ENCODE measurements around the gene LRRC1. TPM values are rescaled to one million over a fixed set of nuclear protein-coding genes. Genes with fewer than 3 reads are reported as not detected.

The LRRC1 gene
- total and polyA plus RNA-seq, 10 of the 15 experiments (the other 5 are each of a cell fraction or from before 2014, with no cell fraction given): 0.35 to 9.3 (median 0.63) TPM

DNA sequence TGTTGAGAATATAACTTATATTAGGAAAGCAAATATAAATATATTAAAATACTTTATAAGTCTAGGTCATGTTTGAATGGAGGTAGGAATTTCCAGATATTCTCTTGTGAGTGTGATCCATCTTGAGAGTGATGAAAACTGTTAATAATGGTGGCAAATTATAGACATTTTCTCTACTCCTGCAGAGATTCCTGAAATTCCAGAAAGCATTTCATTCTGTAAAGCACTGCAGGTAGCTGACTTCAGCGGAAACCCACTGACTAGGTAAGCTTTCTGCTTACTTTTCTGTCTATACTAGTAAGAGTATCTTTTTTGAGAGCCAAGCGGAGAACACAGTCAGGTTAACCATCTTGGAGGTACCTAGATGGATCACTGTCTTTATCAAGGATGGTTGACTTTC is 84.0 kb downstream of the LRRC1 start:
- Histone ChIP-seq H3K4me2 (ENCODE audit: control insufficient read depth, insufficient read depth) (no peak overlapping the region), H3K79me2 (ENCODE audit: control insufficient read depth, insufficient read depth, low read length) (no peaks in the 10 kb centered on the region), H3K9me3 (replicated peaks; ENCODE audit: control insufficient read depth, insufficient read depth, low read length) (no peaks in the 10 kb centered on the region), H3K27me3 (replicated peaks in 1 of 2; ENCODE audit: control insufficient read depth in 2 of 2, insufficient read depth in 2 of 2, low read length in 1 of 2) (no peaks in the 10 kb centered on the region), H4K20me1 (ENCODE audit: control insufficient read depth, insufficient read depth) (no peaks in the 10 kb centered on the region), H3K36me3 (ENCODE audit: control insufficient read depth in 2 of 2, insufficient read depth in 2 of 2, low read length in 1 of 2) (no peaks in the 10 kb centered on the region), H3K27ac (ENCODE audit: control insufficient read depth, insufficient read depth) (no peak overlapping the region), H3K4me1 (ENCODE audit: control insufficient read depth, insufficient read depth, low read length) (no peaks in the 10 kb centered on the region), H3K4me3 (no peak overlapping the region), H3K9ac (ENCODE audit: control insufficient read depth, insufficient read depth, low read length) (no peak overlapping the region), H2AFZ (ENCODE audit: control insufficient read depth, low read depth, low read length) (no peak overlapping the region)
- FAIRE-seq: no peak
- ChIA-PET SMC1A (ENCODE audit: uncharacterized antibody, unreplicated experiment) (no interaction called here), RAD21 (ENCODE audit: unreplicated experiment) (no interaction called here), CTCF (no interaction called here), POLR2A (no interaction called here)
- BruUV-seq (replicated peaks): no TSS peak
- in situ Hi-C loops (cut with MboI) (no loop called here), intact Hi-C loops (cut with micrococcal nuclease; ENCODE audit: unreplicated experiment) (no loop called here)
- no peak for DNase-seq (ENCODE audit: low read depth, low spot score)
- TF ChIP-seq MEF2A (IDR thresholded peaks at IDR 0.05; ENCODE audit: insufficient read depth, low read depth, low read length) (no peak), SIN3A (IDR thresholded peaks at IDR 0.05; ENCODE audit: low read depth, low read length) (no peak), CHD4 (IDR thresholded peaks at IDR 0.05) (no peak), RB1 (IDR thresholded peaks at IDR 0.05; ENCODE audit: borderline replicate concordance) (no peak), BCL11A (IDR thresholded peaks at IDR 0.05; ENCODE audit: low read depth, low read length) (no peak), TCF12 (IDR thresholded peaks at IDR 0.05; ENCODE audit: low read depth, low read length) (no peak), ATF7 (IDR thresholded peaks at IDR 0.05; ENCODE audit: low read depth) (no peak), JUNB (IDR thresholded peaks at IDR 0.05) (no peak), EED (IDR thresholded peaks at IDR 0.05; ENCODE audit: low read depth) (no peak), CREB1 (IDR thresholded peaks at IDR 0.05; ENCODE audit: low read depth) (no peak), NR2F1 (conservative IDR thresholded peaks at IDR 0.05) (no peak), TARDBP (IDR thresholded peaks at IDR 0.05; ENCODE audit: borderline replicate concordance) (no peak), NFYB (IDR thresholded peaks at IDR 0.05; ENCODE audit: insufficient read depth, low read depth, low read length) (no peak), NR2C1 (IDR thresholded peaks at IDR 0.05) (no peak), KAT2A (conservative IDR thresholded peaks at IDR 0.05; ENCODE audit: control insufficient read depth, low read depth, low read length) (no peak)
- TF ChIP-seq, protein P1, sequence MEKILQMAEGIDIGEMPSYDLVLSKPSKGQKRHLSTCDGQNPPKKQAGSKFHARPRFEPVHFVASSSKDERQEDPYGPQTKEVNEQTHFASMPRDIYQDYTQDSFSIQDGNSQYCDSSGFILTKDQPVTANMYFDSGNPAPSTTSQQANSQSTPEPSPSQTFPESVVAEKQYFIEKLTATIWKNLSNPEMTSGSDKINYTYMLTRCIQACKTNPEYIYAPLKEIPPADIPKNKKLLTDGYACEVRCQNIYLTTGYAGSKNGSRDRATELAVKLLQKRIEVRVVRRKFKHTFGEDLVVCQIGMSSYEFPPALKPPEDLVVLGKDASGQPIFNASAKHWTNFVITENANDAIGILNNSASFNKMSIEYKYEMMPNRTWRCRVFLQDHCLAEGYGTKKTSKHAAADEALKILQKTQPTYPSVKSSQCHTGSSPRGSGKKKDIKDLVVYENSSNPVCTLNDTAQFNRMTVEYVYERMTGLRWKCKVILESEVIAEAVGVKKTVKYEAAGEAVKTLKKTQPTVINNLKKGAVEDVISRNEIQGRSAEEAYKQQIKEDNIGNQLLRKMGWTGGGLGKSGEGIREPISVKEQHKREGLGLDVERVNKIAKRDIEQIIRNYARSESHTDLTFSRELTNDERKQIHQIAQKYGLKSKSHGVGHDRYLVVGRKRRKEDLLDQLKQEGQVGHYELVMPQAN (conservative IDR thresholded peaks at IDR 0.05): no peak
- TF ChIP-seq, protein P2, sequence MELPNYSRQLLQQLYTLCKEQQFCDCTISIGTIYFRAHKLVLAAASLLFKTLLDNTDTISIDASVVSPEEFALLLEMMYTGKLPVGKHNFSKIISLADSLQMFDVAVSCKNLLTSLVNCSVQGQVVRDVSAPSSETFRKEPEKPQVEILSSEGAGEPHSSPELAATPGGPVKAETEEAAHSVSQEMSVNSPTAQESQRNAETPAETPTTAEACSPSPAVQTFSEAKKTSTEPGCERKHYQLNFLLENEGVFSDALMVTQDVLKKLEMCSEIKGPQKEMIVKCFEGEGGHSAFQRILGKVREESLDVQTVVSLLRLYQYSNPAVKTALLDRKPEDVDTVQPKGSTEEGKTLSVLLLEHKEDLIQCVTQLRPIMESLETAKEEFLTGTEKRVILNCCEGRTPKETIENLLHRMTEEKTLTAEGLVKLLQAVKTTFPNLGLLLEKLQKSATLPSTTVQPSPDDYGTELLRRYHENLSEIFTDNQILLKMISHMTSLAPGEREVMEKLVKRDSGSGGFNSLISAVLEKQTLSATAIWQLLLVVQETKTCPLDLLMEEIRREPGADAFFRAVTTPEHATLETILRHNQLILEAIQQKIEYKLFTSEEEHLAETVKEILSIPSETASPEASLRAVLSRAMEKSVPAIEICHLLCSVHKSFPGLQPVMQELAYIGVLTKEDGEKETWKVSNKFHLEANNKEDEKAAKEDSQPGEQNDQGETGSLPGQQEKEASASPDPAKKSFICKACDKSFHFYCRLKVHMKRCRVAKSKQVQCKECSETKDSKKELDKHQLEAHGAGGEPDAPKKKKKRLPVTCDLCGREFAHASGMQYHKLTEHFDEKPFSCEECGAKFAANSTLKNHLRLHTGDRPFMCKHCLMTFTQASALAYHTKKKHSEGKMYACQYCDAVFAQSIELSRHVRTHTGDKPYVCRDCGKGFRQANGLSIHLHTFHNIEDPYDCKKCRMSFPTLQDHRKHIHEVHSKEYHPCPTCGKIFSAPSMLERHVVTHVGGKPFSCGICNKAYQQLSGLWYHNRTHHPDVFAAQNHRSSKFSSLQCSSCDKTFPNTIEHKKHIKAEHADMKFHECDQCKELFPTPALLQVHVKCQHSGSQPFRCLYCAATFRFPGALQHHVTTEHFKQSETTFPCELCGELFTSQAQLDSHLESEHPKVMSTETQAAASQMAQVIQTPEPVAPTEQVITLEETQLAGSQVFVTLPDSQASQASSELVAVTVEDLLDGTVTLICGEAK (IDR thresholded peaks at IDR 0.05; ENCODE audit: borderline replicate concordance): no peak
- TF ChIP-seq, protein P3, sequence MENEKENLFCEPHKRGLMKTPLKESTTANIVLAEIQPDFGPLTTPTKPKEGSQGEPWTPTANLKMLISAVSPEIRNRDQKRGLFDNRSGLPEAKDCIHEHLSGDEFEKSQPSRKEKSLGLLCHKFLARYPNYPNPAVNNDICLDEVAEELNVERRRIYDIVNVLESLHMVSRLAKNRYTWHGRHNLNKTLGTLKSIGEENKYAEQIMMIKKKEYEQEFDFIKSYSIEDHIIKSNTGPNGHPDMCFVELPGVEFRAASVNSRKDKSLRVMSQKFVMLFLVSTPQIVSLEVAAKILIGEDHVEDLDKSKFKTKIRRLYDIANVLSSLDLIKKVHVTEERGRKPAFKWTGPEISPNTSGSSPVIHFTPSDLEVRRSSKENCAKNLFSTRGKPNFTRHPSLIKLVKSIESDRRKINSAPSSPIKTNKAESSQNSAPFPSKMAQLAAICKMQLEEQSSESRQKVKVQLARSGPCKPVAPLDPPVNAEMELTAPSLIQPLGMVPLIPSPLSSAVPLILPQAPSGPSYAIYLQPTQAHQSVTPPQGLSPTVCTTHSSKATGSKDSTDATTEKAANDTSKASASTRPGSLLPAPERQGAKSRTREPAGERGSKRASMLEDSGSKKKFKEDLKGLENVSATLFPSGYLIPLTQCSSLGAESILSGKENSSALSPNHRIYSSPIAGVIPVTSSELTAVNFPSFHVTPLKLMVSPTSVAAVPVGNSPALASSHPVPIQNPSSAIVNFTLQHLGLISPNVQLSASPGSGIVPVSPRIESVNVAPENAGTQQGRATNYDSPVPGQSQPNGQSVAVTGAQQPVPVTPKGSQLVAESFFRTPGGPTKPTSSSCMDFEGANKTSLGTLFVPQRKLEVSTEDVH (IDR thresholded peaks at IDR 0.05; ENCODE audit: low read depth, partially characterized antibody): no peak
- 19% methylated on average over 2 of the region's 2 CpGs for WGBS (ENCODE audit: insufficient coverage, insufficient replicate concordance, low lambda C conversion rate, missing lambda C conversion rate)
- ATAC-seq: no peak

All from GM12878 (cell line).